Measurements from ENCODE around the gene SOX18. TPM values are rescaled to one million over a fixed set of nuclear protein-coding genes. Genes with fewer than 3 reads are reported as not detected.

SOX18 gene
- total and polyA plus RNA-seq, 2 of the 13 experiments (the other 11 are each of a cell fraction or from before 2014, with no cell fraction given) = 1.6 to 1.9 TPM

DNA sequence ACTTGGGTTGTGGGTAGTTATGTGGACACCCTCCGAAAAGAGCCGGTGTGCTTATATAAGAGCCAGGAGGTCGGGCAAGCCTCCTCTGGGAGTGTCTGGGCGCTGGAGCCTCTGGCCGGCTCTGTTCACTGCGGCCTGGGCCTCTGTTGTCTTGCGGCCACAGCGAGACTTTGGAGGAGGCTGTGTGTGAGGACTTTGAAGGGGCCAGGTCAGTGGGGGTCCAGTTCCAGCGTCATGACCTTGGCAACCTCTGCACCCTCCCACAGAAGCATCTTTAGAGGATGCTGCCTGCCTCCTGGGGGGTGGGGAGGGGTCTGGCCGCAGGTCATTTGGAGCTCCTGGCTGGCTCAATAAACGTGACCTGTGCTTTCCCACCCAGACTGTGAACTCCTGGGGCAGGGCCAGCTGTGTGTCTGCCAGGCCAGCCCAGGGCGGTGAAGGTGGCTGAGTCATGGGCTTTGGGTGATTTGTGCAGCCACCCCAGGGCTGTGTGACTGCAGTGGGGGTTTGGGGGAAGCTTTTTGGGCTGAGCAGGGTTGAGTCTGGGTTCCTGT is 14.8 kb upstream of the SOX18 start (continued):
- TF ChIP-seq, protein P1, sequence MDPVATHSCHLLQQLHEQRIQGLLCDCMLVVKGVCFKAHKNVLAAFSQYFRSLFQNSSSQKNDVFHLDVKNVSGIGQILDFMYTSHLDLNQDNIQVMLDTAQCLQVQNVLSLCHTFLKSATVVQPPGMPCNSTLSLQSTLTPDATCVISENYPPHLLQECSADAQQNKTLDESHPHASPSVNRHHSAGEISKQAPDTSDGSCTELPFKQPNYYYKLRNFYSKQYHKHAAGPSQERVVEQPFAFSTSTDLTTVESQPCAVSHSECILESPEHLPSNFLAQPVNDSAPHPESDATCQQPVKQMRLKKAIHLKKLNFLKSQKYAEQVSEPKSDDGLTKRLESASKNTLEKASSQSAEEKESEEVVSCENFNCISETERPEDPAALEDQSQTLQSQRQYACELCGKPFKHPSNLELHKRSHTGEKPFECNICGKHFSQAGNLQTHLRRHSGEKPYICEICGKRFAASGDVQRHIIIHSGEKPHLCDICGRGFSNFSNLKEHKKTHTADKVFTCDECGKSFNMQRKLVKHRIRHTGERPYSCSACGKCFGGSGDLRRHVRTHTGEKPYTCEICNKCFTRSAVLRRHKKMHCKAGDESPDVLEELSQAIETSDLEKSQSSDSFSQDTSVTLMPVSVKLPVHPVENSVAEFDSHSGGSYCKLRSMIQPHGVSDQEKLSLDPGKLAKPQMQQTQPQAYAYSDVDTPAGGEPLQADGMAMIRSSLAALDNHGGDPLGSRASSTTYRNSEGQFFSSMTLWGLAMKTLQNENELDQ (CRISPR knock-in tag; IDR thresholded peaks at IDR 0.05; ENCODE audit: borderline replicate concordance) = no peak
- no peak for TF ChIP-seq ZBTB34 (CRISPR knock-in tag; IDR thresholded peaks at IDR 0.05)
- TF ChIP-seq ZNF841 (CRISPR knock-in tag; IDR thresholded peaks at IDR 0.05; ENCODE audit: borderline replicate concordance) = no peak
- TF ChIP-seq, protein P2, sequence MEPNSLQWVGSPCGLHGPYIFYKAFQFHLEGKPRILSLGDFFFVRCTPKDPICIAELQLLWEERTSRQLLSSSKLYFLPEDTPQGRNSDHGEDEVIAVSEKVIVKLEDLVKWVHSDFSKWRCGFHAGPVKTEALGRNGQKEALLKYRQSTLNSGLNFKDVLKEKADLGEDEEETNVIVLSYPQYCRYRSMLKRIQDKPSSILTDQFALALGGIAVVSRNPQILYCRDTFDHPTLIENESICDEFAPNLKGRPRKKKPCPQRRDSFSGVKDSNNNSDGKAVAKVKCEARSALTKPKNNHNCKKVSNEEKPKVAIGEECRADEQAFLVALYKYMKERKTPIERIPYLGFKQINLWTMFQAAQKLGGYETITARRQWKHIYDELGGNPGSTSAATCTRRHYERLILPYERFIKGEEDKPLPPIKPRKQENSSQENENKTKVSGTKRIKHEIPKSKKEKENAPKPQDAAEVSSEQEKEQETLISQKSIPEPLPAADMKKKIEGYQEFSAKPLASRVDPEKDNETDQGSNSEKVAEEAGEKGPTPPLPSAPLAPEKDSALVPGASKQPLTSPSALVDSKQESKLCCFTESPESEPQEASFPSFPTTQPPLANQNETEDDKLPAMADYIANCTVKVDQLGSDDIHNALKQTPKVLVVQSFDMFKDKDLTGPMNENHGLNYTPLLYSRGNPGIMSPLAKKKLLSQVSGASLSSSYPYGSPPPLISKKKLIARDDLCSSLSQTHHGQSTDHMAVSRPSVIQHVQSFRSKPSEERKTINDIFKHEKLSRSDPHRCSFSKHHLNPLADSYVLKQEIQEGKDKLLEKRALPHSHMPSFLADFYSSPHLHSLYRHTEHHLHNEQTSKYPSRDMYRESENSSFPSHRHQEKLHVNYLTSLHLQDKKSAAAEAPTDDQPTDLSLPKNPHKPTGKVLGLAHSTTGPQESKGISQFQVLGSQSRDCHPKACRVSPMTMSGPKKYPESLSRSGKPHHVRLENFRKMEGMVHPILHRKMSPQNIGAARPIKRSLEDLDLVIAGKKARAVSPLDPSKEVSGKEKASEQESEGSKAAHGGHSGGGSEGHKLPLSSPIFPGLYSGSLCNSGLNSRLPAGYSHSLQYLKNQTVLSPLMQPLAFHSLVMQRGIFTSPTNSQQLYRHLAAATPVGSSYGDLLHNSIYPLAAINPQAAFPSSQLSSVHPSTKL (CRISPR knock-in tag; IDR thresholded peaks at IDR 0.05) = no peak
- TF ChIP-seq NFATC3 (CRISPR knock-in tag; IDR thresholded peaks at IDR 0.05) = no peak
- no peak for TF ChIP-seq MED8 (CRISPR knock-in tag; IDR thresholded peaks at IDR 0.05; ENCODE audit: insufficient replicate concordance)
- no peak for TF ChIP-seq AGO2 (optimal IDR thresholded peaks at IDR 0.05; ENCODE audit: low read depth, low read length)
- TF ChIP-seq ZBTB42 (CRISPR knock-in tag; IDR thresholded peaks at IDR 0.05) = no peak
- TF ChIP-seq SP2 (CRISPR knock-in tag; IDR thresholded peaks at IDR 0.05) = peak; percentile 14; the same call in 1 of the 2 replicates
- TF ChIP-seq HINFP (CRISPR knock-in tag; IDR thresholded peaks at IDR 0.05; ENCODE audit: low read depth) = 0 out of 2 replicates have a peak, but pooled peaks have one; percentile 69
- TF ChIP-seq HMG20A (CRISPR knock-in tag; IDR thresholded peaks at IDR 0.05; ENCODE audit: borderline replicate concordance) = no peak
- no peak for TF ChIP-seq ATF1 (CRISPR knock-in tag; IDR thresholded peaks at IDR 0.05)
- no peak for TF ChIP-seq ATAD3A (CRISPR knock-in tag; IDR thresholded peaks at IDR 0.05)
- TF ChIP-seq SNAPC4 (CRISPR knock-in tag; IDR thresholded peaks at IDR 0.05) = no peak
- no peak for TF ChIP-seq MATR3 (CRISPR knock-in tag; IDR thresholded peaks at IDR 0.05)
- no peak for TF ChIP-seq HHEX (CRISPR knock-in tag; IDR thresholded peaks at IDR 0.05)

Data from HepG2 (cell line).